GM18907 (cell line): Measurements from ENCODE around the gene MKI67.
"Not testable (repeated sequence)": the region's sequence is repeated elsewhere in the genome, so short reads cannot be mapped to it uniquely, and the experiment has no call there.

ENCODE experiments used
- ATAC-seq: cut with Tn5 transposase; IDR thresholded peaks from one replicate; pipeline ENCODE4 v1.9.1; 2021; ENCODE audit warnings: mild to moderate bottlenecking, moderate library complexity; ENCODE audit not compliant: unreplicated experiment

Gene MKI67, protein sequence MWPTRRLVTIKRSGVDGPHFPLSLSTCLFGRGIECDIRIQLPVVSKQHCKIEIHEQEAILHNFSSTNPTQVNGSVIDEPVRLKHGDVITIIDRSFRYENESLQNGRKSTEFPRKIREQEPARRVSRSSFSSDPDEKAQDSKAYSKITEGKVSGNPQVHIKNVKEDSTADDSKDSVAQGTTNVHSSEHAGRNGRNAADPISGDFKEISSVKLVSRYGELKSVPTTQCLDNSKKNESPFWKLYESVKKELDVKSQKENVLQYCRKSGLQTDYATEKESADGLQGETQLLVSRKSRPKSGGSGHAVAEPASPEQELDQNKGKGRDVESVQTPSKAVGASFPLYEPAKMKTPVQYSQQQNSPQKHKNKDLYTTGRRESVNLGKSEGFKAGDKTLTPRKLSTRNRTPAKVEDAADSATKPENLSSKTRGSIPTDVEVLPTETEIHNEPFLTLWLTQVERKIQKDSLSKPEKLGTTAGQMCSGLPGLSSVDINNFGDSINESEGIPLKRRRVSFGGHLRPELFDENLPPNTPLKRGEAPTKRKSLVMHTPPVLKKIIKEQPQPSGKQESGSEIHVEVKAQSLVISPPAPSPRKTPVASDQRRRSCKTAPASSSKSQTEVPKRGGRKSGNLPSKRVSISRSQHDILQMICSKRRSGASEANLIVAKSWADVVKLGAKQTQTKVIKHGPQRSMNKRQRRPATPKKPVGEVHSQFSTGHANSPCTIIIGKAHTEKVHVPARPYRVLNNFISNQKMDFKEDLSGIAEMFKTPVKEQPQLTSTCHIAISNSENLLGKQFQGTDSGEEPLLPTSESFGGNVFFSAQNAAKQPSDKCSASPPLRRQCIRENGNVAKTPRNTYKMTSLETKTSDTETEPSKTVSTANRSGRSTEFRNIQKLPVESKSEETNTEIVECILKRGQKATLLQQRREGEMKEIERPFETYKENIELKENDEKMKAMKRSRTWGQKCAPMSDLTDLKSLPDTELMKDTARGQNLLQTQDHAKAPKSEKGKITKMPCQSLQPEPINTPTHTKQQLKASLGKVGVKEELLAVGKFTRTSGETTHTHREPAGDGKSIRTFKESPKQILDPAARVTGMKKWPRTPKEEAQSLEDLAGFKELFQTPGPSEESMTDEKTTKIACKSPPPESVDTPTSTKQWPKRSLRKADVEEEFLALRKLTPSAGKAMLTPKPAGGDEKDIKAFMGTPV (N-terminal part only)

DNA sequence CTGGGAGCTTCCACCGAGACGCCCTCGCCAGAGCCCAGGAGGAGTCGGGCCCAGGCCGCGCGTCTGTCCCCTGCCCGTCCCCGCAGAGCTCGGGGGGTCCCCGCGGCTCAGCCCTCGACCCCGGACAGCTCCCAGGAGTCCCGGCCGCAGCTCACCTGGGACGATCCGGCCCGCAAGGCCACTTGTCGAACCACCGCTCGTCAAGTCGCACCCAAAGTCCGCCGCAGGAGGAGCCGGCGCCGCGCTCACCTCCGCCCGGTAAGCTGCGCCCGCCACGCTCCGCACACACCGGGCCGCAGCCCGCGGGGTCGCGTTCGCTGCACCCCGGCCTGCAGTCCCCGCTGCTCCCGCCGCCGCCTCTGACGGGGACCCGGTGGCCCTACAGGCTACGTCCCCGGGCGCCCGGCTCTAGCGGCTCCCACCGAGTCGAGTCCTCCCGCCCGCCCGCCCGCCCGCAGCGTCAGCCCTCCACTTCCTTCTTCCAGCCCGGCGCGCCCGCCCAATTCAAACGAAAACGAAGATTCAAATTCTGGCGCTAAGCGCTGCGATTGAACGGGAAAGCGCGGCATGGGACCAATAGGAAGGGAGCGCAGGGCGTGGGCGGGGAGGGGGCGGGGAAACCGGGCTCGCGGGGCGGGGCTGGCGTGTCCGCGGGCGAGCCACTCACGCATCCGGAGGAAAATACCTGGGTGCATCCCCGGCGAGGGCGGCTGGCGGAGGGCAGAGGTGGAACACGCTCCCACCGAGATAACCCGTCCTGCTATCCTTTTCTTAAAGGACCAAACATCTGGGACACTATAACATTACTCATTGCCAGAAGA, at the start of gene MKI67:
Gene MKI67, minus strand, starts transcription at position 480 of the 821 bp plus-strand sequence. CDS start 756 bp downstream, outside the sequence.
- ATAC-seq: peak; percentile 90

DNA sequence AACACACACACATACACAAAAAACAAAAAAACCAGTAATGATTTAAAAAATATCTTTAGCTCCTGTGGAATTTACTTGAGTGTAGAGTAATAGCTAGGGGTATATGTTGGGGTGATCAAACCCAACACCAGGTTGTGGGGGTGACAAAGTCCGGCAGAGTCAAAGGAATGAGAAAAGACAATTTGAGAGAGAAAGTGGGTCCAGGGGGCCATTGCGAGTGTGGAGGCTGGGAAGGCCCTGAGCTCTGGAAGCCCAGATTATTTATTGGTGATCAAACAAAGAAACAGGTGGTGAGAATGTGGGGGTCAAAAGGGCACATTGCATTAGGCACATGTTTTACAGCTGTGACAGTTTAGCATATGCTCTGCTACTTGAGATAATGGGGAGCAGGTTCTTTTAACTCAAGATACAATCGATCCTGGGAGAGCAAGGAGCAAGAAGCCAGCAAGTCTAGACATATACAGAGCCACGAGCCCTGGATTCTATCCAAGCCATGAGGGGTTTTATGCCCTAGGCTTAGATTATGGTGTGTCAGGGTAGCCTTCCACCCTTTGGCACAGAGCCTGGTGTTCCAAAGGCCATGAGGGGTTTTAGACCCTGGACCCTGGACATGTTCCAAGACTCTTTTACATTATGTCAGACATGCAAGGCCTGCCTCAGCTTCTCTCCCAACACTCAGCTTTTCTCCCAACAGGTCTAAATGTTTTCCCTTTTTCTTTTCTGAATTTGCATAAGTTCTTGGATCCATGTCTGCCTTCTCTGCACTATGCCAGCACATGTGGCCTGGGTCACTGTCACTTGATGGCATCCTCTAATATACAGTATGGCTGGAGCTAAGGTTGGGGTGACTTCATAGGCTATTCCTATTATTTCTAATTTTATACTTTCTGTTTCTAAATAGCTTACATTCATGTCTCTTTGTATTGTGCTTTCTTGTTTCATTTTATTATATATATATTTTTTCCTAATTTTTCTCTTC, 48.6 kb upstream of the MKI67 start:
- no peak for ATAC-seq

DNA sequence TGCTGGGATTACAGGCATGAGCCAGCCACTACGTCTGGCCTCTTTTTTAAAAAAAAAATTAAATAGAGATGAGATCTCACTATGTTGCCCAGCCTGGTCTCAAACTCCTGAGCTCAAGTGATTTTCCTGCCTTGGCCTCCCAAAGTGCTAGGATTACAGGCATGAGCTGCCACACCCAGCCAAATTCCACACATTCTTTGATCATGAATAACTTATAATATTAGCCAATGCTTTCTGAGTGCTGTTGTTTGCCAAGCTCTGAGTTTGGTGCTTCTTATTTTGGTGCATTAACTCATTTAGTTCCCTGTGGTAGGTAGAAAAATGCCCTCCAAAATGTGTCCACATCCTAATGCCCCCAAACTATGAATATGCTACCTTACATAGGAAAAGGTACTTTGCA, 47.2 kb upstream of the MKI67 start:
- ATAC-seq: no peak

GRCh38 chr10:128172756-128173155, 46.5 kb upstream of the MKI67 start:
- no peak for ATAC-seq

DNA sequence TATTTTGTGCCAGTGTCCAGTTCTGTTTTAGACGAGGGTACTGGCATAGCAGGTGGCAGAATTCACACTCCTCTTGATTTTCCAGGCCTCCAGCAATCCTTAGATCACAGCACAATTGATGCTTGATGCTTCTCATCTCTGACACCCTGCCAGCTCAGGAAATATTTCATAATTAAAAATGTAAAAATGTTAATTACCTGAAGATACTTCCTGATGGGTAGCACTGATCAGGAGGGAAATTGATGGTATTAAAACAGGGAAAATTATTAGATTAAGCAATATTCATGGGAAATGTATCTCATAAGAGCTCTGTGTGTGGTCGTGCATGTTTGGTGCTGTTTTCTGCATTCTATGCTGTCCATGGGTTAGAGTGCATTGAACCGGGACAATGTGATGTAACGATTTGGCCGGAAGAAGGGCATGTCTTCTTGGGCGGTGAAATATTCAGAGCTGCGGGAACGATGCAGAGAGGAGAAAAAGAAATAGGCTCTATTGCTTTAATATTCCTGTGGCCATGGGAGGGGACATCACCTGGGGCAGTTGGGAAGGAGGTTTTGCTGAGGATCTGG, 43.7 kb upstream of the MKI67 start:
- ATAC-seq: no peak

GRCh38 chr10:128167926-128168520, 41.8 kb upstream of the MKI67 start:
- no peak for ATAC-seq

GRCh38 chr10:128167123-128167522, 40.9 kb upstream of the MKI67 start:
- ATAC-seq: not testable (repeated sequence)

DNA sequence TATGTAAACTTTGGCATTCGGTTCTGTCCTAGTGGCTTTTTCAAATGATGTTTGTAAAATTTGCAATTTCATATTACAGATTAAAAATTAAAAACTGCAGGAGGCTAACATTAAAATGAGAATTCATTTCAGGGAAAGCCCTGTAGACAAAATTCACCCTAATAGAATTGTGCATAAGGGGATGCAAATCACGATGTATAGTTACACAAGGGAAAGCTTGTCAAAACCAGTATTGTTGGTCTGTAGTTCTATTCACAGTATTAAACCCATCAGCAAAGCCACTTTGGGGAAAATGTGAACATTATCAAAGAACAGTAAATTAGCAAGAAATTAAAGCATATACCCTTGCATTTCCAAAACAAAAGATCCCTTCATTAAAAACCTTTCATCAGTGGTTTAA, 39.9 kb upstream of the MKI67 start:
- no peak for ATAC-seq

DNA sequence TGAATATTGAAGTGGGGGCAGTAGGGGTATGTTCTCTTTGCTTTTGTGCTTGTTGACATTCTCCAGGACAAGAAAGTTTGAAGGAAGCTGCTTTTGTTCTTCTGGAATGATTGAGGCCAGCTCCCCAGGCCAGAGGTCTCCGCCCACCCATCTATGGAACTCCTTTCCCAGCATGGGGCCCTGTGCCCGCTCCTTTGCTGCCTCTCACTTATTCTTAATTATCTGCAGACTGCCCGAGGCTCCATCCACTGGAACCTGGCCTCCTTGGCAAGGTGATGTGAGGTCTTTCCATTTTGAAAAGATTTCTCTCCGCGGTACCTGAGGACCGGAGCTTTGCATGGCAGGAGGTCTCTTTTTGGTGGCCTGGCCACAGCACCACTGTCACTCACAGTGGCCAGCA, 39.3 kb upstream of the MKI67 start:
- no peak for ATAC-seq

GRCh38 chr10:128163701-128164100, 37.5 kb upstream of the MKI67 start:
- no peak for ATAC-seq

DNA sequence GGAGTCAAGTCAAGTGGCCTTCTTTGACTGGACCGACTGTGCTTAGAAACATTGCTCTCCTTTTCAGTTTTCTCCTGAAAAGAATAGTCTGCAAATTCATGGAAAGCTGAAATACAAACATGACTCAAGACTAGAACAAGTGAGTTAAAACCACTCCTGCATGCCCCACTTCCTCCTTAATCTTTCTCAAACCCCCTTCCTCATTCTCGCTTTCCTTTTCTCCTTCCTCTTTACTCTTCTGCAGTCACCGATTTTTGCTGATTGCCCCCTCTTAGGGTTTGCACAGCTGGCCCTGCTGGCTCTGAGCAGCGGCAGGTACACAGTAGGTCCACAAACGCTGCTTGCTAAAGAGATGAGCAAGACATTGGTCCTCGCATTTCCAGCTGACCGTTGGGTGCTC, 34.8 kb upstream of the MKI67 start:
- no peak for ATAC-seq

GRCh38 chr10:128160297-128160711, 34.1 kb upstream of the MKI67 start:
- no peak for ATAC-seq

GRCh38 chr10:128158021-128158795, 32.0 kb upstream of the MKI67 start:
- no peak for ATAC-seq

- ATAC-seq: no peak
Measured at GRCh38 chr10:128156999-128157755, 31.0 kb upstream of the MKI67 start.

- no peak for ATAC-seq
Measured at GRCh38 chr10:128152741-128153580, 26.7 kb upstream of the MKI67 start.

DNA sequence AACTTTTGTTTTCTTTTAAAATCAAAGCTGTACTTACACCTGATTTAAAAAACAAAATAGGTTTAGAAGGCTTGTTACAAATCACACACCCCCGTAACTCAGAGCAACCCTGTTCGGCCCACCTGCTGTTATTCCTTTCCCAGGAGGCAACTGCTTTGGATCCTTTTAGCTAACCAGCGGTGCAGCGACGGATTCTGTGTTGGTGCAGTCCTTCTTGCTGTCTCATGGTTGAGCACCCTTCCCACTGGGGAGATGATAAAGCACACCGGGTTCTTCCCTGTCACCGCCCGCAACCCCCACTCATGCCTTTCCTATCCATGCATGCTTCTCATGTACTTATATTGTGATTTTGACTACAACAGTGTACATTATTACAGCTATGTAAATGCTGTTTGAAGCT, 24.8 kb upstream of the MKI67 start:
- no peak for ATAC-seq
